Muscle layer of duodenum (tissue), 2 donors: Measurements from ENCODE around the gene DUSP12.
A peak's percentile ranks its signal among the peaks of the same experiment; 100 is the strongest.

Experiments used
- H3K27ac ChIP-seq: one replicate; pipeline ENCODE4 v1.7.0; 2013; ENCODE audit warnings: mild to moderate bottlenecking, low read length
- H3K27me3 ChIP-seq: one replicate; pipeline ENCODE4 v1.7.0; 2013; ENCODE audit warnings: low read depth, mild to moderate bottlenecking, control low read depth, low read length
- H3K36me3 ChIP-seq, 2 donors: one replicate each; pipeline ENCODE4 v1.7.0; 2013; ENCODE audit warnings: low read length in 2 of 2, control low read depth in 1 of 2, mild to moderate bottlenecking in 1 of 2; ENCODE audit not compliant: insufficient read depth in 2 of 2, control insufficient read depth in 1 of 2
- H3K4me1 ChIP-seq, 2 donors: one replicate each; pipeline ENCODE4 v1.7.0; 2013; ENCODE audit warnings: low read length in 2 of 2, mild to moderate bottlenecking in 2 of 2, control low read depth in 1 of 2, moderate library complexity in 1 of 2; ENCODE audit not compliant: insufficient read depth in 2 of 2, control insufficient read depth in 1 of 2
- H3K4me3 ChIP-seq, 2 donors: one replicate each; pipeline ENCODE4 v1.7.0; 2013; ENCODE audit warnings: low read length in 2 of 2, low read depth in 1 of 2, mild to moderate bottlenecking in 1 of 2
- H3K9me3 ChIP-seq, 2 donors: one replicate each; pipeline ENCODE4 v1.7.0; 2013; ENCODE audit warnings: low read length in 2 of 2, control low read depth in 1 of 2, mild to moderate bottlenecking in 1 of 2; ENCODE audit not compliant: control insufficient read depth in 1 of 2
- donor health status: healthy.

DUSP12 gene, protein sequence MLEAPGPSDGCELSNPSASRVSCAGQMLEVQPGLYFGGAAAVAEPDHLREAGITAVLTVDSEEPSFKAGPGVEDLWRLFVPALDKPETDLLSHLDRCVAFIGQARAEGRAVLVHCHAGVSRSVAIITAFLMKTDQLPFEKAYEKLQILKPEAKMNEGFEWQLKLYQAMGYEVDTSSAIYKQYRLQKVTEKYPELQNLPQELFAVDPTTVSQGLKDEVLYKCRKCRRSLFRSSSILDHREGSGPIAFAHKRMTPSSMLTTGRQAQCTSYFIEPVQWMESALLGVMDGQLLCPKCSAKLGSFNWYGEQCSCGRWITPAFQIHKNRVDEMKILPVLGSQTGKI

DNA sequence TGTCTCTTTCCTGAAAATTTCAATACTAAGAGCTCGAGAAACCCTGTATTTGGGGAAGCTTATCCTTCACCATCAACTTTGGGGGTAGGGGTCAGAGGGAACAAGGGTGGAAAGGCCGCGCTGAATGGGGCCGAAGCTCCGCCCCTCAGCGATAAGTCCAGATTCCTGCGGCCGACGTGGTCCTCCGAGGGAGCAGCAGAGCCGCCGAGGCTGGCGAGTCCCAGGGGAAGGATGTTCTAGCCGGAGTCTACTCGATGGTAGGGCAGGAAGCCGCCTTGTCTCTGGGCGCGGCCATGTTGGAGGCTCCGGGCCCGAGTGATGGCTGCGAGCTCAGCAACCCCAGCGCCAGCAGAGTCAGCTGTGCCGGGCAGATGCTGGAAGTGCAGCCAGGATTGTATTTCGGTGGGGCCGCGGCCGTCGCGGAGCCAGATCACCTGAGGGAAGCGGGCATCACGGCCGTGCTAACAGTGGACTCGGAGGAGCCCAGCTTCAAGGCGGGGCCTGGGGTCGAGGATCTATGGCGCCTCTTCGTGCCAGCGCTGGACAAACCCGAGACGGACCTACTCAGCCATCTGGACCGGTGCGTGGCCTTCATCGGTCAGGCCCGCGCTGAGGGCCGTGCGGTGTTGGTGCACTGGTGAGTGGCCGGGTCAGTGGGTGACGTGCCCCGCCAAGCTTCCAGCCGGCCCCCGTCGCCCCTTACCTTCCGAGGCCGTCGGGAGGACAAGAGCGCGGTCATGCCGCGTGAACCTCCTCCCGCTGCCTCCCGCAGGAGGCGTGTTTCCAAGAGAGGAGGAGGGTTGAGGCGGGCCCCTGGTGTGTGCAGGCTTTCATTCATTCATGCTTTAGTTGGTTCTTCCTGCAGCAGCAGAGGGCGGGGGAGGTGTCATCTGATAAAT, at the start of gene DUSP12:
TSS of gene DUSP12 (plus strand) at position 278 of the 899 bp plus-strand sequence. CDS start at position 294, 16 bp downstream.
- peak within 1 kb of the TSS; percentile 74 for H3K27ac ChIP-seq
- H3K36me3 ChIP-seq = peaks cover 13 to 23% of the 10 kb centered on the region in 2 donors
- no peaks in the 10 kb centered on the region for H3K27me3 ChIP-seq
- H3K4me3 ChIP-seq = peak within 1 kb of the TSS; percentile 92 to 98
- H3K9me3 ChIP-seq = no peaks in the 10 kb centered on the region
- H3K4me1 ChIP-seq = peaks cover 0 to 19% of the 10 kb centered on the region in 2 donors

DNA sequence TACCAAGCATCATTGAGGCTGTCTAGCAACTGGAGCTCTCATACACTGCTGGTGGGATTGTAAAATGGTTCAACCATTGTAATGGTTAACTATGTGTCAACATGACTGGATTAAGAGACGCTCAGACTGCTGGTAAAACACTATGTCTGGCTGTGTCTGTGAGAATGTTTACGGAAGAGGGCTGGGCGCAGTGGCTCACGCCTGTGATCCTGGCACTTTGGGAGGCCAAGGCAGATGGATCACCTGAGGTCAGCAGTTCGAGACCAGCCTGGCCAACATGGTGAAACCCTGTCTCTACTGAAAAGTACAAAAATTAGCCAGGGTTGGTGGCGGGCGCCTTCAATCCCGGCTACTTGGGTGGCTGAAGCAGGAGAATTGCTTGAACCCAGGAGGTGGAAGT, 47.3 kb upstream of the DUSP12 start:
- H3K27me3 ChIP-seq = no peaks in the 10 kb centered on the region

DNA sequence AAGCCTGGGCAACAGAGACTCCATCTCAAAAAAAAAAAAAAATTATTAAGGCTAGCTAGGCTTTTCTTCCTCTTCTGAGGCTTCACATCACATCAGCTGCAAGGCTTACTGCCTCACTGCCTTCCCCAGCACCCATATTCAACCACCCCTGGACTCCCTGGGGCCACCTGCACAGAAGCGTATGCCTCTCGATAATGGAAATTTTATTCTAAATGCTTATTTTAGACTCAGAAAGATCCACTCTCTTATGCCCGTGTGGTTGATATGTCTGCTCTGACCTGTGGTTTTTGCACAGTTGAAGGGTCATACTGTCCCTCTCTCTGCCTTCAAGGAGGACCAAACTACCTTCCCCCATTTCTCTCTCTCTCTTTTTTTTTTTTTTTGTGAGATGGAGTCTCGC, 44.0 kb upstream of the DUSP12 start:
- Histone ChIP-seq H3K27ac (no peak overlapping the region), H3K4me1 (no peaks in the 10 kb centered on the region), H3K4me3 (no peak overlapping the region), H3K36me3 (no peaks in the 10 kb centered on the region), H3K9me3 (no peaks in the 10 kb centered on the region), H3K27me3 (no peaks in the 10 kb centered on the region)

More for the DNA sequence above, 47.3 kb upstream of the DUSP12 start:
- Histone ChIP-seq H3K27ac (no peak overlapping the region), H3K4me3 (no peak overlapping the region), H3K36me3 (no peaks in the 10 kb centered on the region), H3K4me1 (no peaks in the 10 kb centered on the region), H3K9me3 (no peaks in the 10 kb centered on the region)

DNA sequence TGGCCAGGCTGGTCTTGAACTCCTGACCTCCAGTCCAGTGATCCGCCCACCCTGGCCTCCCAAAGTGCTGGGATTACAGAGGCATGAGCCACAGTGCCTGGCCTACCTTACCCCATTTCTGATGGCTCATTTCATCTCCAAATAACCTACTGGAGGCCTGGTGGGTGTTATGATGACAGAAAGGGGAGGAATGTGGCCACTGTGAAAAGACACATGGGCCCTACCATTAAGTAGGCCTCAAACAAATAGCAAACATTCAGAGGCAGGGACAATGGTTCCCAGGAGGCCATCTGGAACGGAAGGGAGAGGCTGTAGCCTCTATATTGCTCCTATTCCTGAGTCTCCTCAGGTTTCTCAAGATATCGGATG, 43.5 kb upstream of the DUSP12 start:
- no peaks in the 10 kb centered on the region for H3K36me3 ChIP-seq
- no peaks in the 10 kb centered on the region for H3K4me1 ChIP-seq
- H3K4me3 ChIP-seq = no peak overlapping the region
- H3K27ac ChIP-seq = no peak overlapping the region
- H3K27me3 ChIP-seq = no peaks in the 10 kb centered on the region
- no peaks in the 10 kb centered on the region for H3K9me3 ChIP-seq

DNA sequence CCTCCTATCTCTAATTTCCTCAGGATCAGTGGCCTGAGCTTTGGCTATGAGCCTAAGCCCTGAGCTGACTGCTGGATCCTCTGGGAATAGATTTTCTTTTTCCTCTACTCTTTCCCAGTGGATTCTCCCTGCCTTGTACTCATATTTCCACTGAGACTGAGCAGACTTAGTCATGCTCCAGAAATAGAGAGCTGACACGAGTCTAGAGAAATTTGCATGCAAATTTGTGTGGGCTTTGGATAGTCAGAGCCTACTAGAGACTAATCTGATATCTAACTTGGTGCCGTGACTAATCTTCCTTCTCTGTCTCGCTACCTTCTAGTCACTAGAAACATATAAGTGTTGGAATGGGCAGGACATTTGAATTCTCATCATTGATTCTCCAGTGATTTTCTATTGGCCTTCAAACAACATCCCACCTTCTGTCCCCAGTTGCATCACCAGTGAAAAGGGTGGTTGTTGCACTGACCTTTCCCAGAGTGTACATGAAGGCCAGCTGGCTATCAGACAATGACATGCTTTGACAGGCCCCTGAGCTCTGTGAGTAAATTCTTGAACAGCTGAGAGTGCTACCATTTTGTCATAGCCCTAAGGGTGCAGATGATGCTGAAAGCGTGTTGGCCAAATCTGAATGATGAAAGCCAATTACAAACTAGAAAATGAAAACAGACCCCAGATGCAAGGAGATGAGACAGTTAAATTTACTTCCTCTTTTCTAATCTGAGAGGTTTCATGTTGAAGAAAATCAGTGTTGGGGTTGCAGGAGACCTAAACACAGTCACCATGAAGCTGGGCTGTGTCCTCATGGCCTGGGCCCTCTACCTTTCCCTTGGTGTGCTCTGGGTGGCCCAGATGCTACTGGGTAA, 42.9 kb upstream of the DUSP12 start, which contains the start of gene FCRLA:
TSS of gene FCRLA (plus strand) at position 748 of the 866 bp plus-strand sequence. CDS start at position 784, 36 bp downstream.
- H3K27me3 ChIP-seq = no peaks in the 10 kb centered on the region
- H3K4me1 ChIP-seq = no peaks in the 10 kb centered on the region
- H3K27ac ChIP-seq = no peak within 1 kb of the TSS
- no peak within 1 kb of the TSS for H3K4me3 ChIP-seq
- H3K9me3 ChIP-seq = no peaks in the 10 kb centered on the region
- H3K36me3 ChIP-seq = no peaks in the 10 kb centered on the region

DNA sequence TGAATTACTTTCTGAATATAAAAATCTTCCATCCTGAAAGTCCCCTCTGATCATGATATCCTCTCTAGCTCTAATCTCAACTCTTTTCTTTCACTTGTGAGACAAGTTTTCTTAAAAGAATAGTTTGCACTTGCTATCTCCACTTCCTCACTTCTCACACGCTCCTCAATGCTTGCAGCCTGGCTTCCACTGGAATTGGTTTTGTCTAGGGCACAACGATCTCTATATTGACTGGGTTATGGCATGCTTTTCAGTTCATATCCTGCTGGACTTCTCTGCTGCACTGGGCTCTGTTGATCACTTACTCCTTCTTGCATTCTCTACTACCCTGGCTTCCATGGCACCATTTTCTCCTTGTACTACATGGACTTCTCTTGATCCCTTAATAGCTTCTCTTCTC, 42.1 kb upstream of the DUSP12 start:
- Histone ChIP-seq H3K36me3 (no peaks in the 10 kb centered on the region), H3K4me3 (no peak overlapping the region), H3K9me3 (no peaks in the 10 kb centered on the region), H3K4me1 (no peaks in the 10 kb centered on the region), H3K27ac (no peak overlapping the region), H3K27me3 (no peaks in the 10 kb centered on the region)

DNA sequence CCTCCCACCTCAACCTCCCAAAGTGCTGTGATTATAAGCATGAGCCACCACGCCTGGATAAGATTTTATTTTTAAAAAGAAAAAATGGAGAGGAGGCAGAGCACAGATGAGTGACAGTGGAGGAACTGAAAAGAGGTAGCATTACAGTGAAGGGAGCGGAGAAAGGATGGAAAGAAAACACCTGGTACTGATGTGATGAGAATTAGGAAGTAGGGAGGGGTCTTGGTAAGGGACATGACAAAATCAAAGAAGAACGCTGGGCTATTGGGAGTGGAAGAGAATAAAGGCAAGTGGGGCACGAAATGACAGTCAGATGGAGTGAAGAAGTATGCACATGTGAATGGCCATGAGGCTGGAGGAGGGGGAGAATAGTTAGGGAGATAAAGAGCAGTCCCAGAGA, 40.2 kb upstream of the DUSP12 start:
- Histone ChIP-seq H3K4me3 (no peak overlapping the region), H3K27me3 (no peaks in the 10 kb centered on the region), H3K36me3 (no peaks in the 10 kb centered on the region), H3K9me3 (no peaks in the 10 kb centered on the region), H3K4me1 (no peaks in the 10 kb centered on the region), H3K27ac (no peak overlapping the region)

DNA sequence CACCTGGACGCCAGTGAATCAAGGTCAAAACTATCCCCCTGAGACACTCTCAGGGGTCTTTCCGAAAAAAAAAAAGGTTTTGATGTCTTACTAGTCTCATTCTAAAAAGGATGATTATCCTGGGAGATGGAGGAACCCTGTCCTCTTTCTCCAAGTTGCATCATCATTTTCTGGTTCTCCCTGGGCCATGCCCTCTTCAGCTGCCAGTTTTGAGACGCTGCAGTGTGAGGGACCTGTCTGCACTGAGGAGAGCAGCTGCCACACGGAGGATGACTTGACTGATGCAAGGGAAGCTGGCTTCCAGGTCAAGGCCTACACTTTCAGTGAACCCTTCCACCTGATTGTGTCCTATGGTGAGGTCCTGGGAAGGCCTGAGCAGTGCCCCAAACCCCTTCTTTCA, 39.0 kb upstream of the DUSP12 start:
- H3K36me3 ChIP-seq = no peaks in the 10 kb centered on the region
- no peak overlapping the region for H3K27ac ChIP-seq
- H3K27me3 ChIP-seq = no peaks in the 10 kb centered on the region
- no peaks in the 10 kb centered on the region for H3K9me3 ChIP-seq
- no peaks in the 10 kb centered on the region for H3K4me1 ChIP-seq
- H3K4me3 ChIP-seq = no peak overlapping the region

DNA sequence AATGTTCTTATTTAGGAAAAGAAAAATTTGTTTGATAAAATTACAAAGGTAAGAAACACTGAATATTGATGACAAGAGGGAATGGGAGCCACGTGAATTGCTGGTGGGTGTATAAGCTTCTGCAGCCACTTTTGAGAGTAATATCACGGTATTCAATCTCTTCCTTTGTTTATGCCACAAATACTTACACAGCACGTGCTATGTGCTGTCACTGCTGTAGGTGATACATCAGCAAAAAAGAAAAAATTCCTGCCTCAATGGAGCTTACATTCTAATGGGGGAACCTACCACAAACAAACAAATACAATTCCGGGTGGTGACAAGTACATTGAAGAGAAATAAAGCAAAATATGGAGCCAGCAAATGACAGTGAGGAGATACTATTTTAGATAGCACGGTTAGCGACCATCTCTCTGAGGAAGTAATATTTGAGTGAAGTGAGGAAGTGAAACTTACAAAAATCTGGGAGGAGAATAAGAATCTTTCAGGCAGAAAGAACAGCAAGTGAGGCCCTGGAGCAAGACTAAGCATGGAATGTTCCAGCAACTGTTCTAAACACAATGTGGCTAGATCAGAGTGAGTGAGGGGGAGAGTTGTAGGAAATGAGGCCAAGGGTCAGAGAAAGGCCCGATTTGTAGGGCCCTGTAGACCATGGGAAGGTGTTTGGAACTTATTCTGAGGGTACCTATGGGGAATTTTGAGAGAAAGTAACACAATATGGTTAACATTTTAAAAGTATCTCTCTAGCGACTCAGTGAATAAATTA, 30.8 kb upstream of the DUSP12 start:
- Histone ChIP-seq H3K27ac (no peak overlapping the region), H3K27me3 (no peaks in the 10 kb centered on the region), H3K9me3 (no peaks in the 10 kb centered on the region), H3K4me3 (no peak overlapping the region), H3K36me3 (no peaks in the 10 kb centered on the region), H3K4me1 (no peaks in the 10 kb centered on the region)

DNA sequence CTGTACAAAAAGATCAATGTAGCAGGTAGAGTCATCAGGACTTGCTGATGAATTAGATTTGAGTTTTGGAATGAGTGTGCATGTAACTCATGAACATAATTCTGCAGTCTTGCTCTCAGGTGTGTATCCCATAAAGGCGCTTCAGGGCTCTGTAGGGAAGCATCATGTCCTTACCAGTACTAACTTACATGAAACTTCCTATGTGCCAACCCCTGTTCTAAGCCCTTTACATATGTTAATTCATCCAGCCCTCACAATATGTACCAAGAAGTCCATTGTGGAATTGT, 30.3 kb upstream of the DUSP12 start:
- Histone ChIP-seq H3K27ac (no peak overlapping the region), H3K4me3 (no peak overlapping the region), H3K9me3 (no peaks in the 10 kb centered on the region), H3K4me1 (no peaks in the 10 kb centered on the region), H3K27me3 (no peaks in the 10 kb centered on the region), H3K36me3 (no peaks in the 10 kb centered on the region)
